MCF 10A (cell line): ENCODE results near the gene CCDC61. TPM values are rescaled to one million over a fixed set of nuclear protein-coding genes. Genes with fewer than 3 reads are reported as not detected.

Experiments
- BruUV-seq: library from RNA; stranded (reverse); fragments of 400-500 nt; replicated peaks from 2 replicates; lab custom pipeline; 2021; lab: Mats Ljungman, UMichigan
- CTCF ChIA-PET: fragments of 300-600 bp; sonication (Branson Sonifier 250); formaldehyde crosslinking; extraction: SDS; loops from one replicate; lab custom pipeline; 2021; ENCODE audit warnings: antibody characterized with exemption, inconsistent platforms; lab: Yijun Ruan, JAX
- POLR2A ChIA-PET: fragments of 300-600, 350-650 bp; sonication (Branson Sonifier 250); formaldehyde crosslinking; extraction: SDS; loops from one replicate; lab custom pipeline; 2020; ENCODE audit warnings: antibody characterized with exemption, inconsistent platforms; lab: Yijun Ruan, JAX
- DNase-seq: peaks from one replicate; pipeline ENCODE4 v3.0.0-alpha.2; 2018; ENCODE audit not compliant: unreplicated experiment
- H3K27ac Mint-ChIP-seq: one replicate; pipeline ENCODE4 v1.8.0; 2022; ENCODE audit warnings: mild to moderate bottlenecking, low read depth, mixed read lengths; ENCODE audit not compliant: unreplicated experiment
- H3K27me3 Mint-ChIP-seq: one replicate; pipeline ENCODE4 v1.8.0; 2022; ENCODE audit warnings: mixed read lengths; ENCODE audit not compliant: insufficient read depth, unreplicated experiment
- H3K36me3 Mint-ChIP-seq: one replicate; pipeline ENCODE4 v1.8.0; 2022; ENCODE audit warnings: mild to moderate bottlenecking, moderate library complexity, mixed read lengths; ENCODE audit not compliant: insufficient read depth, unreplicated experiment
- H3K4me1 Mint-ChIP-seq: one replicate; pipeline ENCODE4 v1.8.0; 2022; ENCODE audit warnings: mixed read lengths; ENCODE audit not compliant: insufficient read depth, unreplicated experiment
- H3K4me3 Mint-ChIP-seq: one replicate; pipeline ENCODE4 v1.8.0; 2022; ENCODE audit warnings: mild to moderate bottlenecking, moderate library complexity, mixed read lengths; ENCODE audit not compliant: unreplicated experiment
- H3K9me3 Mint-ChIP-seq: one replicate; pipeline ENCODE4 v1.8.0; 2022; ENCODE audit warnings: mixed read lengths; ENCODE audit not compliant: unreplicated experiment
- CTCF ChIP-seq: fragments of 200-600 bp; IDR thresholded peaks from one replicate; pipeline ENCODE4 v1.8.0; 2022; ENCODE audit warnings: antibody characterized with exemption, mild to moderate bottlenecking; ENCODE audit not compliant: unreplicated experiment
- intact Hi-C: fragments of 100-400 bp; cut with micrococcal nuclease; formaldehyde crosslinking; loops from 2 replicates; pipeline ENCODE4 v1.14.1; 2022
- total RNA-seq: library from RNA; stranded (reverse); gene quantifications from 2 replicates; pipeline ENCODE4 v1.2.3, GENCODE V29; 2022

The CCDC61 gene
- total RNA-seq, 1 experiment from 2014 or later = 18.9 TPM

GRCh38 chr19:46015687-46016425, 20.6 kb downstream of the CCDC61 start:
- no peak for TF ChIP-seq CTCF
- H3K27me3 Mint-ChIP-seq = no peaks in the 10 kb centered on the region
- no peak overlapping the region for H3K27ac Mint-ChIP-seq
- H3K9me3 Mint-ChIP-seq = no peaks in the 10 kb centered on the region
- peak overlapping the region; percentile 74 for H3K4me3 Mint-ChIP-seq
- intact Hi-C loops = no loop called here
- no peak for DNase-seq
- no TSS peak for BruUV-seq
- POLR2A ChIA-PET = no interaction called here
- H3K36me3 Mint-ChIP-seq = peaks cover 11% of the 10 kb centered on the region
- H3K4me1 Mint-ChIP-seq = peaks cover 21% of the 10 kb centered on the region
- CTCF ChIA-PET = interaction anchor here (0.5 to 4.9 kb wide), 5 partner anchors 10 to 216 kb away, joined by 3 to 33 read pairs (median 3); no protein-coding TSS in a partner anchor

- H3K4me3 Mint-ChIP-seq = peak overlapping the region; percentile 74
- BruUV-seq = no TSS peak
- no peaks in the 10 kb centered on the region for H3K9me3 Mint-ChIP-seq
- peak; percentile 82 for DNase-seq
- H3K4me1 Mint-ChIP-seq = peaks cover 25% of the 10 kb centered on the region
- POLR2A ChIA-PET = interaction anchor here (0.7 to 1.1 kb wide), 4 partner anchors 11 to 154 kb away, joined by 3 to 4 read pairs (median 3); partner anchors contain the start of genes IRF2BP1 and SYMPK
- CTCF ChIA-PET = interaction anchor here (0.5 to 4.9 kb wide), 17 partner anchors 9 to 358 kb away, joined by 3 to 33 read pairs (median 3); no protein-coding TSS in a partner anchor
- intact Hi-C loops = no loop called here
- no peak overlapping the region for H3K27ac Mint-ChIP-seq
- peak; percentile 80 for TF ChIP-seq CTCF
- no peaks in the 10 kb centered on the region for H3K27me3 Mint-ChIP-seq
- peaks cover 18% of the 10 kb centered on the region for H3K36me3 Mint-ChIP-seq
These were observed 21.3 kb downstream of the CCDC61 start for GRCh38 chr19:46016426-46017094.

GRCh38 chr19:46017095-46017429, 21.8 kb downstream of the CCDC61 start:
- CTCF ChIA-PET = interaction anchor here (0.6 to 4.9 kb wide), 16 partner anchors 11 to 358 kb away, joined by 3 to 33 read pairs (median 4); no protein-coding TSS in a partner anchor
- no peak for TF ChIP-seq CTCF

More at GRCh38 chr19:46017095-46017429, 21.8 kb downstream of the CCDC61 start:
- intact Hi-C loops = no loop called here
- Mint-ChIP-seq H3K4me3 (peak overlapping the region; percentile 74), H3K4me1 (peaks cover 30% of the 10 kb centered on the region), H3K27ac (no peak overlapping the region), H3K36me3 (peaks cover 23% of the 10 kb centered on the region), H3K9me3 (no peaks in the 10 kb centered on the region), H3K27me3 (no peaks in the 10 kb centered on the region)
- BruUV-seq = no TSS peak
- no peak for DNase-seq
- POLR2A ChIA-PET = interaction anchor here (0.7 to 1.1 kb wide), 4 partner anchors 12 to 154 kb away, joined by 3 to 4 read pairs (median 3); partner anchors contain the start of genes IRF2BP1 and SYMPK
